Adrenal gland (tissue), 12 donors: ENCODE measurements around the gene MOV10. TPM values are rescaled to one million over a fixed set of nuclear protein-coding genes. Genes with fewer than 3 reads are reported as not detected.

Experiments
- DNase-seq, 7 donors: peaks; one replicate each; pipeline ENCODE4 v3.0.0-alpha.2; 2019 to 2020
- H3K27ac ChIP-seq, 5 donors: fragments of 200-600 bp; sonication (generic) in 4 of 5; 1 replicate in 3 of 5; 2 replicates in 2 of 5; pipeline versions ENCODE4 v1.5.1 to v1.8.0; 2016 to 2020; ENCODE audit warnings: mild to moderate bottlenecking in 1 of 5
- H3K27me3 ChIP-seq: fragments of 200-600 bp; 2 replicates; pipeline ENCODE4 v1.8.0; 2021
- H3K36me3 ChIP-seq, 2 donors: fragments of 200-600 bp; replicated peaks in 1 of 2; 1 replicate in 1 of 2; 2 replicates in 1 of 2; pipeline versions ENCODE4 v1.5.1 to v1.8.0; 2018 to 2022
- H3K4me1 ChIP-seq, 2 donors: fragments of 200-600 bp; replicated peaks in 1 of 2; 1 replicate in 1 of 2; 2 replicates in 1 of 2; pipeline versions ENCODE4 v1.5.1 to v1.8.0; 2018 to 2021
- H3K4me3 ChIP-seq, 4 donors: fragments of 200-600 bp; sonication (generic) in 3 of 4; one replicate each; pipeline ENCODE4 v1.5.1; 2016 to 2018
- H3K9me3 ChIP-seq, 3 donors: fragments of 200-600 bp; sonication (generic) in 1 of 3; replicated peaks in 1 of 3; 1 replicate in 2 of 3; 2 replicates in 1 of 3; pipeline versions ENCODE4 v1.5.1 to v1.8.0; 2016 to 2021
- POLR2A ChIP-seq, 2 donors: fragments of 450-650 bp; IDR thresholded peaks; one replicate each; pipeline ENCODE4 v1.6.1; 2017; ENCODE audit warnings: antibody characterized with exemption in 2 of 2, mild to moderate bottlenecking in 2 of 2, moderate library complexity in 1 of 2
- WGBS, 4 donors: extraction: QIAGEN DNeasy Blood & Tissue Kit in 2 of 4; methylation state at CpG; one replicate each; pipeline versions ENCODE4 v1.1.5 to v1.1.7; 2013 to 2017; 5-methylcytosine and 5-hydroxymethylcytosine counted together
- intact Hi-C, 2 donors: fragments of 100-400 bp; cut with DNase I; formaldehyde crosslinking; loops; one replicate each; pipeline versions ENCODE4 v1.14.1 to v1.15.0; 2022 to 2023
- polyA plus RNA-seq, 3 donors: library from polyadenylated mRNA; stranded (reverse); fragments of 200-250 nt in 2 of 3; fragments of 350-450 nt in 1 of 3; fragmentation: Illumina TruSeq in 1 of 3; extraction: RNeasy Lipid Tissue Mini Kit (QIAGEN cat#74804) in 1 of 3; gene quantifications; one replicate each; pipeline ENCODE4 v1.2.3, GENCODE V29; 2013 to 2014
- total RNA-seq, 9 donors: library from RNA; depleted of rRNA in 4 of 9; stranded (reverse); fragments of >200 nt in 4 of 9; fragments of 120-200 nt in 1 of 9; fragmentation: NEBNext Ultra II Directional in 1 of 9; extraction: Animal tissue kit (Norgen Biotek cat#: 25700) in 1 of 9; gene quantifications; one replicate each; pipeline versions ENCODE4 v1.1.0 to v1.2.4, GENCODE V29; 2013 to 2023
- TF ChIP-seq, protein P1 (sequence below), 6 experiments: fragments of 450-650 bp in 4 of 6; fragments of 200-600 bp in 2 of 6; sonication (generic) in 1 of 6; IDR thresholded peaks; 1 replicate in 5 of 6; 2 replicates in 1 of 6; pipeline versions ENCODE4 v1.5.1 to v1.8.0; 2016 to 2021; ENCODE audit warnings: antibody characterized with exemption in 6 of 6, mild to moderate bottlenecking in 2 of 6, moderate library complexity in 1 of 6
- donor health status: healthy with polysubstance abuse.
- donor health status: Bipolar disorder and iron deficiency.
- donor health status: DM: yes; HTN: yes; CAD: no.
- donor health status: DM: no; HTN: no; CAD: no.
- donor health status: DM: no; HTN: no; CAD: no.
- donor health status: DM: yes; HTN: yes; CAD: no.

Gene MOV10
- total and polyA plus RNA-seq, 12 donors, result 39.1 to 372 (median 70.5) TPM

GRCh38 chr1:112692681-112693080, 18.2 kb downstream of the MOV10 start:
- intact Hi-C loops, result no loop called here
- H3K27me3 ChIP-seq, result no peaks in the 10 kb centered on the region
- H3K4me1 ChIP-seq, result peaks cover 0 to 8% of the 10 kb centered on the region in 2 donors
- H3K4me3 ChIP-seq, result no peak overlapping the region
- DNase-seq, result no peak
- H3K9me3 ChIP-seq, result no peaks in the 10 kb centered on the region
- H3K36me3 ChIP-seq, result peaks cover 0 to 82% of the 10 kb centered on the region in 2 donors
- H3K27ac ChIP-seq, result no peak overlapping the region
- TF ChIP-seq, protein P1, sequence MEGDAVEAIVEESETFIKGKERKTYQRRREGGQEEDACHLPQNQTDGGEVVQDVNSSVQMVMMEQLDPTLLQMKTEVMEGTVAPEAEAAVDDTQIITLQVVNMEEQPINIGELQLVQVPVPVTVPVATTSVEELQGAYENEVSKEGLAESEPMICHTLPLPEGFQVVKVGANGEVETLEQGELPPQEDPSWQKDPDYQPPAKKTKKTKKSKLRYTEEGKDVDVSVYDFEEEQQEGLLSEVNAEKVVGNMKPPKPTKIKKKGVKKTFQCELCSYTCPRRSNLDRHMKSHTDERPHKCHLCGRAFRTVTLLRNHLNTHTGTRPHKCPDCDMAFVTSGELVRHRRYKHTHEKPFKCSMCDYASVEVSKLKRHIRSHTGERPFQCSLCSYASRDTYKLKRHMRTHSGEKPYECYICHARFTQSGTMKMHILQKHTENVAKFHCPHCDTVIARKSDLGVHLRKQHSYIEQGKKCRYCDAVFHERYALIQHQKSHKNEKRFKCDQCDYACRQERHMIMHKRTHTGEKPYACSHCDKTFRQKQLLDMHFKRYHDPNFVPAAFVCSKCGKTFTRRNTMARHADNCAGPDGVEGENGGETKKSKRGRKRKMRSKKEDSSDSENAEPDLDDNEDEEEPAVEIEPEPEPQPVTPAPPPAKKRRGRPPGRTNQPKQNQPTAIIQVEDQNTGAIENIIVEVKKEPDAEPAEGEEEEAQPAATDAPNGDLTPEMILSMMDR (IDR thresholded peaks at IDR 0.05), result no peak
- TF ChIP-seq POLR2A (IDR thresholded peaks at IDR 0.05), result no peak
- WGBS, 4 donors, result 90 to 97% (median 94%) methylated on average over 4 to 5 of the region's 5 CpGs

GRCh38 chr1:112693821-112694220, 19.4 kb downstream of the MOV10 start:
- peaks cover 0 to 9% of the 10 kb centered on the region in 2 donors for H3K4me1 ChIP-seq
- no peaks in the 10 kb centered on the region for H3K27me3 ChIP-seq
- no peak overlapping the region for H3K27ac ChIP-seq
- no peaks in the 10 kb centered on the region for H3K9me3 ChIP-seq
- peaks cover 0 to 93% of the 10 kb centered on the region in 2 donors for H3K36me3 ChIP-seq
- intact Hi-C loops, result no loop called here
- TF ChIP-seq POLR2A (IDR thresholded peaks at IDR 0.05), result no peak
- TF ChIP-seq, protein P1 (IDR thresholded peaks at IDR 0.05), result no peak
- WGBS, 4 donors, result 89 to 99% (median 94%) methylated on average over 2 to 6 of the region's 6 CpGs
- H3K4me3 ChIP-seq, result no peak overlapping the region
- no peak for DNase-seq

DNA sequence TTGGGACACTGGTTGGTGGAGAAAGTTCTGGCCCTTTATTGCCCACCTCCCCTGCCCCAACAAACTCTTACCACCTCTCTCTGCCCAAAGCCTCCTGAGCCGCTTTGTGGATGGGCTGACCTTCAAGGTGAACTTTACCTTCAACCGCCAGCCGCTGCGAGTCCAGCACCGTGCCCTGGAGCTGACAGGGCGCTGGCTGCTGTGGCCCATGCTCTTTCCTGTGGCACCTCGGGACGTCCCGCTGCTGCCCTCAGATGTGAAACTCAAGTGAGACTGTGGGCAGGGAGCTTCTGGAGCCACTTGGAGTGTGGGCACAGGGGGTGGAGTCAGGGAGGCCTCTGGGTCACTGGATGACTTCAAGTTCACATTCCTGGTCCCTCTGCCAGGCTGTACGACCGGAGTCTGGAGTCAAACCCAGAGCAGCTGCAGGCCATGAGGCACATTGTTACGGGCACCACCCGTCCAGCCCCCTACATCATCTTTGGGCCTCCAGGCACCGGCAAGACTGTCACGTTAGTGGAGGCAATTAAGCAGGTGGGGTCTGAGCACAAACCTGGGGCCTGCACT, 20.0 kb downstream of the MOV10 start:
- H3K4me3 ChIP-seq, result no peak overlapping the region
- no peak overlapping the region for H3K27ac ChIP-seq
- TF ChIP-seq, protein P1 (IDR thresholded peaks at IDR 0.05), result no peak
- no peak for TF ChIP-seq POLR2A (IDR thresholded peaks at IDR 0.05)
- H3K36me3 ChIP-seq, result peaks cover 0 to 93% of the 10 kb centered on the region in 2 donors
- H3K4me1 ChIP-seq, result peaks cover under 1 to 15% of the 10 kb centered on the region in 2 donors
- intact Hi-C loops, result no loop called here
- 83 to 100% (median 86%) methylated on average over 3 to 15 of the region's 15 CpGs for WGBS, 4 donors
- H3K9me3 ChIP-seq, result no peaks in the 10 kb centered on the region
- DNase-seq, result no peak
- no peaks in the 10 kb centered on the region for H3K27me3 ChIP-seq

DNA sequence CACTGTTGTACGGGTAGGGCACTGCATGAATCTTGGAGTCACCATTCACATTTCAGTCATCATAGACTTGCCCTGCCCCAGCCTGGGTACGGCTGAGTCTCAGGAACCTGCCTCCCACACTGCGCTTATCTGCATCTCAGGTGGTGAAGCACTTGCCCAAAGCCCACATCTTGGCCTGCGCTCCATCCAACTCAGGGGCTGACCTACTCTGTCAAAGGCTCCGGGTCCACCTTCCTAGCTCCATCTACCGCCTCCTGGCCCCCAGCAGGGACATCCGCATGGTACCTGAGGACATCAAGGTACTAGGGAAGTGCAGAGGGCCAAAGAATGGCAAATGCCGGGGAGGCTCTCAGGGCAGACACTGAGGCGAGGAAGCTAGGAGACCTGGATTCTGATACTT, 20.8 kb downstream of the MOV10 start:
- WGBS, 4 donors, result 92 to 97% (median 96%) methylated on average over 8 to 9 of the region's 9 CpGs
- no peaks in the 10 kb centered on the region for H3K9me3 ChIP-seq
- DNase-seq, result no peak
- peaks cover 0 to 92% of the 10 kb centered on the region in 2 donors for H3K36me3 ChIP-seq
- no peaks in the 10 kb centered on the region for H3K27me3 ChIP-seq
- peaks cover 9 to 23% of the 10 kb centered on the region in 2 donors for H3K4me1 ChIP-seq
- no peak overlapping the region for H3K4me3 ChIP-seq
- no peak overlapping the region for H3K27ac ChIP-seq
- intact Hi-C loops, result no loop called here
- TF ChIP-seq POLR2A (IDR thresholded peaks at IDR 0.05), result no peak
